COLO668 (cell line): ENCODE data around the gene TBCK.
"Not testable (repeated sequence)": the region's sequence is repeated elsewhere in the genome, so short reads cannot be mapped to it uniquely, and the experiment has no call there.

Source experiments
- DNase-seq: peaks from one replicate; lab custom pipeline; 2025; ENCODE audit not compliant: unreplicated experiment; lab: John Stamatoyannopoulos, UW

The TBCK gene

DNA sequence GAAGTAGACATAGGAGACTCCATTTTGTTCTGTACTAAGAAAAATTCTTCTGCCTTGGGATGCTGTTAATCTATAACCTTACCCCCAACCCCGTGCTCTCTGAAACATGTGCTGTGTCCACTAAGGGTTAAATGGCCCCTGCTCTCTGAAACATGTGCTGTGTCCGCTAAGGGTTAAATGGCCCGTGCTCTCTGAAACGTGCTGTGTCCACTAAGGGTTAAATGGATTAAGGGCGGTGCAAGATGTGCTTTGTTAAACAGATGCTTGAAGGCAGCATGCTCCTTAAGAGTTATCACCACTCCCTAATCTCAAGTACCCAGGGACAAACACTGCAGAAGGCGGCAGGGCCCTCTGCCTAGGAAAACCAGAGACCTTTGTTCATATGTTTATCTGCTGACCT, 5.8 kb upstream of the TBCK start:
- not testable (repeated sequence) for DNase-seq

DNA sequence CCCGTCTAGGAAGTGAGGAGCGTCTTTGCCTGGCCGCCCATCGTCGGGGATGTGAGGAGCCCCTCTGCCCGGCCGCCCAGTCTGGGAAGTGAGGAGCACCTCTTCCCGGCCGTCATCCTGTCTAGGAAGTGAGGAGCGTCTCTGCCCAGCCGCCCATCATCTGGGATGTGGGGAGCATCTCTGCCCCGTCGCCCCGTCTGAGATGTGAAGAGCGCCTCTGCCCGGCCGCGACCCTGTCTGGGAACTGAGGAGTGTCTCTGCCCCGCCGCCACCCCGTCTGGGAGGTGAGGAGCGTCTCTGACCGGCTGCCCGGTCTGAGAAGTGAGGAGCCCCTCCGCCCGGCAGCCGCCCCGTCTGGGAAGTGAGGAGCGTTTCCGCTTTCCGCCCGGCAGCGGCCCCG, 5.2 kb upstream of the TBCK start:
- not testable (repeated sequence) for DNase-seq

DNA sequence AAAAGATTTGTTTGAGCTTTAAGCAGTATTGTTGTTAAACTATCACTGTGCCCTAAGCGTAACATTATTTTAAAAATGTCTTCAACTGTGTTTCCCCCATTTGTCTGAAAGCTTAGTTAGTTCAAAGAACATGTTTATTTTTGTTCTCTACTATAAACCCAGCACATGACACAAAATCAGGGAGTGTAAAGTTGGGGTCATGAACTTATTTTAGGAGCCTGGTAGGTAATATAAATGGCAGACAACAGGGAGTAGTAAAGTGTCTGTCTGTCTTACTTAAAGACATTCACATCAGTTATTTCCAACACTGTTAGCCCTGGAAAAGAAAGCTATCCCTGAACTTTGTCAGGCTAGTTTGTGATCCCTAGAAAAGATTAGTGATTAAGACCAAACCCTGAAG, 4.2 kb upstream of the TBCK start:
- no peak for DNase-seq

DNA sequence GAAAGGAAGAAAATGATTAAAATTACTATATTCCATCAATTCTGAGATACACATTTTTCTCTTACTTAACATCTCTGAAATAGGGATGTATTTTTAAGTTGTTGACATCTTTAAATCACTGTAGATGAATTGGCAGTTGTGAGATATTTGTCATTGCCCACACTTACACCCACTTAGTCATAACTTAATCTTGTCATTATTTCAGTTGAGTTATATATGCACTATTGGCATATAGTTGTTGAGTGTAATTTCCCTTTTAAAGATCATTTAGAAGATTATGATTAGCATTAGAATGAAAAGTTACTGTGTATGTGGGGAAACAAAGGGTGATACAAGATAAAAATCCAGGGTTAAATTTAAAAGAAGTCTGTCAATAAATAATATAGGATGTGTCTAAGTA, 2.5 kb upstream of the TBCK start:
- DNase-seq = no peak

DNA sequence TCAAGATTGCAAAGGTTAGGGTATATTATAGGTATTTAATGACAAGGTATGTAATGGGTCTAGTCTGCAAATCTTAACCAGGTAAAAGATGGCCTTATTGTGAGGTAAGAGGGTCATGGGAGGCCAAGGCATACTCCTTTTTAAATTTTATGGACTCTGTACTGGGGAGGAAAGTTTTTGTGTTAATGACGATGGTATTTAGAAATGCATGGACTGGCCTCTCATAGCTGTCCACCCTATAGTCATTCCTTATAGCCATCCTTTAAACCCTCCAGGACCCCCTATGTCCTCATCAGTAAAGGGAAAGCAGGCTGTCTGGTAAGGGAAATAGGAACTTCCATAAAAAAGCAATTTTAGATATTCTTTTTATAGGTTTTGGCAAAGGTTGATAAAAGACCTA, 1.8 kb upstream of the TBCK start:
- DNase-seq = no peak

DNA sequence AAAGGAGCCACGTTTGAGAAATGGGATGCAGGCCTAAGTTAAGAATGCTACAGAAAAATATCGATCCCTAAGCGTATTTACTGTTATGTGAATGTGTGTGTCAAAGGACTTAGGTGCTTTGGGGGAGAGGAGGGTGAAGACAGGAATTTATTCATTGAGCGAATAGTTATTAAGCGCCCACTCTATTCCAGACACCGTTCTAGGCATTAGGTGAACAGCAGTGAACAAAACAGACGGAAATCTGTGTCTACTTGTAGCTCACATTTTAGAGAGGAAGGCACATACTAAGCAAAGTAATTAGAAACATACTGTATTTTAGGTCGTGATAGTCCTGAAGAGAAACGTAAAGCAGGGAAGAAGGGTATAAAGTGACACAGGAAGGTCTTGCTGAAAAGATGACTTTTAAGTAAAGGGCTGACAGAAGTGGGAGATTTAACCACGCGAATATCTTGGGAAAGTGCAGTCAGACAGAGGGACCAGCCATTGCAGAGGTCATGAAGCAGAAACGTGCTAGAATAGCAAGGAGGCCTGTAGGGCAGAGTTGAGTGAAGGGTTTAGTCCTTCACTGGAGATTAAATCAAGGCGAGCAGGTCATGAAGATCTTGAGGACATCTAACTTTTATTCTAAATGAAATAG, 882 bp upstream of the TBCK start:
- no peak for DNase-seq

DNA sequence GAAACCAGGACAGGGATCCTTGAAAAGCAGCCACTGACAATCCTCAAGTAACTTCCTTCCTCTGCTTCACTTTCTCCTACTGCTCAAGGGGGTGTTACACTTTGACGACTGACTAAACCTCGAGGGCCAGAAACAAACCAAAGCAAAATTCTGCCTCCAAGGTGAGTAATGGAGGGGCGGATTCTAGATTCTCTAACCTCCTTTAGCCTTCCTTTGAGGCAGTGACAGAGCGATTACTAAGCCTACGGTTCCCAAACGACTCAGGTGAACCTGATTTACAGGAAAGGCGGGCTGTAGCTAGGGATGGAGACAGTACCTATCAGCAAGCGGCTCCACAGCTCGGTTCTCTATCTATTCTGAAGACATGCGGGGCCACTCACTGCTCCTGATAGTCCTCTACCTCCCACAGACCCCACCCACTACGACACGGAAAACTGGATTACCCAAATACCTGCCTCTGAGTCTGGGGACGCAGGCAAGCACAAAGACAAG, 487 bp downstream of the TBCK start:
- DNase-seq = peak; percentile 55

DNA sequence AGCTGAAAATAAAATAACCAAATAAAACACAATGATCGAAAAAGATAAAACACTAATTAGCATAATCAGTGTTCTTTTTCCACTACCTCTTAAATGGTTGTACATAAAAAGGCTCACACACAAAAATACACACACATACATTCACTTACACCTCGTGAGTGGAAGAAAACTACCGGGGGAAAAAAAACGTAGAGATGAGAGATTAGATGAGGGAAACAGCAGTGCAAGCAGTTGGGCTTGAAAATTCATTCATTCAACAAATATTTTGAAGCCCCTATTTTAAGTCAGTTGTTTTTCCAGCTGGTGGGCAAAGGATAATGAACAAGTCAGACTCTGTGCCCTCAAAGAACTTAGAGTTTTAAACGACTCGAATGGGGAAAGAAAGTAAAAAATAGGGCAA, 1.0 kb downstream of the TBCK start:
- DNase-seq = no peak

DNA sequence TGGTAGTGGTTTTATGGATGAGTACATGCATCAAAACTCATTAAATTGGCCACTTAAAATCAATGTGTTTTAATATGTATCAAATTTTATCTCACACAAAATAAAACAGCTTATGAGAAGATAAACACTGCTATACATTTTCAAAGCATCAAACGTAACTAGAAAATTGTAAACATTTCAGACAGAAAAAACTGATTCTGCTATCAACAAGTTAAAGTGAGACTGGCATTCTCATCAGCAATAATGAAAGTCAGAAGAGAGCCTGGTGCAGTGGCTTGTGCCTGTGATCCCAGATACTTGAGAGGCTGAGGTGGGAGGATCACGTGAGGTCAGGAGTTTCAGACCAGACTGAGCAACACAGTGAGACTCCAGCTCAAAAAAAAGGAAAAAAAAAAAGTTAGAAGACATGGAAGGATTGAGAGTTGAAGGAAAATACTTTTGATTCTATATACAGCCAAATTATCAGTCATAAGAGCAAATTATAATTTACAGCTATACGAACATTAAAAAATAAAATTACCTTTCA, 2.9 kb downstream of the TBCK start:
- DNase-seq = no peak

DNA sequence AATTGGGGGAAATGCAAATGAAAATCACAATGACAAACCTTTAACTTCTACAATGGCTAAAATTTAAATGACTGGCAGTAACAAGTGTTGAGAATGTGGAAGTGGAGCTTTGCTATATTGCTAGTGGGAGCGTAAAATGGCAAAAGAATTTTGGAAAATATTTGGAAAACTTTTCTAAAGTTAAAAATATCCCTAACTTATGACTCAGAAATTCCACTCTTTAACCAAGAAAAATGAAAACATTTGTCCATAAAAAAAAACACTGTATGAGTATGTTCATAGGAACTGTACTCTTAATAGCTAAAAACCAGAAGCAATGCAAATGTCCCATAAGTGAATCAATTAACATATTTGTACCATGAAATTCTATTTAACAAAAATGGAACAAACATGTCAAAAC, 3.6 kb downstream of the TBCK start:
- DNase-seq = no peak

DNA sequence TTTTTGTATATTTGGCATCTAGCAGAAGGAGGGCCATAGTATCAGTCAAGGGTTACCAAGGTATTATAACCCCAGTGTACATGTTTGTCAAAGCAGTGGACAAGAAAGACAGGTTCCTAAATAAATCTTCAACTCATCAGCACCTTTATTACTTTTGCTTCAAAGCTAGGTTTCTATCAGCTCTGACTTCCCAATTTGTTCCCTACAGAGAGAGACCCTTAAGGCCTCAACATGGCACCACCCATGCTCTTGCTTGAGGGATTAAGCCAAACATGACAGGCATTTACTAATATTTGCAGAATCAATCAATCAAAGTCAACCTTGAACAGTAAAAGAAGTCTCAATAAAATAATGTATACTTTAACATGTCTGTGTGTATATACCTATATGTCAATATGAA, 9.4 kb downstream of the TBCK start:
- no peak for DNase-seq

DNA sequence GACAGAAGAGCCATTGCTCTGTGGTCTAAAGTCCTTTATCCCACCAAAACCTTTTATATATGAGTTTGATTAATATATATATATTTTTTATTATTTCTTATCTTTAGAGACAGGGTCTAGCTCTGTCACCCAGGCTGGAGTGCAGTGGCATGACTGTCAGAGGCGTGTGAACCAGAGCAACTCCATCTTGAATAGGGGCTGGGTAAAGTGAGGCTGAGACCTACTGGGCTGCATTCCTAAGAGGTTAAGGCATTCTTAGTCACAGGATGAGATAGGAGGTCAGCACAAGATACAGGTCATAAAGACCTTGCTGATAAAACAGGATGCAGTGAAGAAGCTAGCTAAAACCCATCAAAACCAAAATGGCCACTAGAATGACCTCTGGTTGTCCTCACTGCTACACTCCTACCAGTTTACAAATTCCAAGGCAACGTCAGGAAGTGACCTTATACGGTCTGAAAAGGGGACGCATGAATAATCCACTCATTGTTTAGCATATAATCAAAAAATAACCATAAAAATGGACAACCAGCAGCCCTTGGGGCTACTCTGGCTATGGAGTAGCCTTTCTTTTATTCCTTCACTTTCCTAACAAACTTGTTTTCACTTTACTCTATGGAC, 10.5 kb downstream of the TBCK start:
- DNase-seq = no peak

DNA sequence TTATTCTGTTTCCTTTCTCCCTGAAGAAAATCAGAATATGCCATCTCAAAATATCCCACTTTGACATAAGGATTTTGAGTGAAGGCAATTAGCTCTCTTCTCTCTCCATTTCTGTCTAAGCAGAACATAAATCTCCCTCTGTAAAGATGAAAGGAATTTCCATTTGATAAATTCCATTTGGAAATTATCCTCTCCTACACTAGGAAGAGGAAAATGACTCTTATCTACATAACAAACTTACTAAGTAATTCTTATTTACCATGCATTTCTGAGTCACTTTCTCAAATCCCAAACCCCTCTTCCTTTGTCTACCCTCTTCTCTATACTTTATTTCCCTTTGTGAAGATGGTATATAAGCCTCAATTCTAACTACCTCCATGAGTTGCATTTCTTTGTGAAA, 11.4 kb downstream of the TBCK start:
- DNase-seq = no peak

DNA sequence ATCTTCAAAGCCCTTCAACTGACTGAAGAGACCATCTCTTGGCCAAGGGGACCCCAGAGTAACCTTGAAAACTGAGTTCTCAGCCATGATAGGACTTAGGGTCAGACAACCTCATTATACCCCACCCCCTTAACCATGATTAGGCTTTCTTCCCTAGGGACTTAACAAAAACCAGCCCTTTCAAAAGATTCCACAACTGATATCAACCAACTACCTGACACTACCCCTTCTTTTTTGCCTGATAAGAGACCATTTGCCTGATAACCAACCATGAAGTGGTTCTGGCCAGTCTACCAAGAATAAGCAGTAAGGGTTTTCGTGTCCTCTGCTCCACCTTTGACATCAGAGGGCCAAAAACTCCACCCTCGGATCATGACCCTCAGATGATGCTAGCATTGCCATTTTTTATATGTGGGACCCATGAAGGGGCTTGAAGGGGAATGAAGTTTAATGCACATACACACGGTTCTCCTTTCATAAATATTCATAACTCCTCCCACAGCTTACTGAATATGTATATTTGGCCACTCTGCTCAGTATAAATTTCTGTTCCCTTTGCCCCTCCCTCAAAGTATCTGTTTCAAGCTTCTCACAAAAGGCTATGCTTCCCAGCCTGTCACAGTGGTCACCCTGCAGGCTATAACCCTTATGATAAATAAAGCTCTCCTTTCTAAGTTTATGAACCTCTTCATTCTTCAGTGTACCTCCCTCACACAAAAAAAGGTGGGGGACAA, 12.3 kb downstream of the TBCK start:
- no peak for DNase-seq

DNA sequence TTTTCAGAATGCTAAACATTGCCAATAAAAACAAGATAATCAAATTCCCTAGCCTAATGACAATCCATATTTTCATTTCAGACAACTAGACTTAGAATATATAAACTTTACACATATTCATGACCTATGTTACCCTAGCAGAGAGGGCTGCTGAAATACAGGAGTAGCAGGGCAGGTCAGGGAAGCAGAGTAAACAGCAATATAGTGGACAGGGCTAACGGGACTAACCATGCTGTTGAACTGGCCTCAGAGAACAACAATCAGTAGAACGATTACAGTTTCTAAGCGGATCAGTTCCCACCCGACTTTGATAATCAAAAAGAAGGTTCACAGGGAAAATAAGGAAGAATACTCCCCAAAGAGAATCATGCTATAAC, 14.0 kb downstream of the TBCK start:
- DNase-seq = no peak

DNA sequence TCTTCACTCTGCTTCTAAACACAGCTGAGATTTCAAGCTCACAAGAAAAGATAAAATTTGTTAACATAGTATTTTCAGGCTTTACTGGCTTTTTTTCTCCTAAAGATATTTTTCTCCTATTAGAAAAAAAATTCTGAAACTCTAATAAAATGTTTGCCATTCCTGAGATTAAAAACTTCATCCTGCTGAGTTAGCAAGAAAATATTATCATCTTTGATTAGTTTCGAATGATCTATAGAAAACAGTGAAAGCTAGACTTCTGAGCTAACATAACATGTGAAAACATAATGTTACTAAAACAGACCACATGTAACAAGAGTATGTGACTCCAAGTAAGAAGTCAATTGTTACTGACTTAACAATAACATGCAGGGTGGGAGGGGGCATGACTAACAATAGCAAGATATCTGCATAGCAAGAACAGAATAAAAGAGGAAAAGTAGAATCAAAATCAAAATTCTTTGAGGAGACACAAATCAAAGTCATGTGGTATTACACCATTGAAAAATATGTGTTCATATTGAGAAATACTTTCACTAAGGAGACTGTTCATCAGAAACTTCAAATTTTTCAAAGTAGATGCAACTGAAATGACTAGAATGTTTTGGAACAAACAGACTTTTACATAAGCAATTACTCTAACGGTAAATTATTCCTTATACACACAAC, 14.5 kb downstream of the TBCK start:
- DNase-seq = no peak

DNA sequence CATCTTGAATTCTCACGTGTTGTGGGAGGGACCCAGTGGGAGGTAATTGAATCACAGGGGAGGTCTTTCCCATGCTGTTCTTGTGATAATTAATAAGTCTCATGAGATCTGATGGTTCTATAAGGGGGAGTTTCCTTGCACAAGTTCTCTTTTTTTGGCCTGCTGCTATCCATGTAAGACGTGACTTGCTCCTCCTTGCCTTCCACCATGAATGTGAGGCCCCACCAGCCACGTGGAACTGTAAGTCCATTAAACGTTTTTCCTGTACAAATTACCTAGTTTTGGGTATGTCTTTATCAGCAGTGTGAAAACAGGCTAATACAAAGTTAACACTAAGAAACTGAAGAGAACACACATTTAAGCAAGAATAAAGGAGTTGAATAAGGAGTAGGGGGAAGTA, 16.0 kb downstream of the TBCK start:
- DNase-seq = no peak

DNA sequence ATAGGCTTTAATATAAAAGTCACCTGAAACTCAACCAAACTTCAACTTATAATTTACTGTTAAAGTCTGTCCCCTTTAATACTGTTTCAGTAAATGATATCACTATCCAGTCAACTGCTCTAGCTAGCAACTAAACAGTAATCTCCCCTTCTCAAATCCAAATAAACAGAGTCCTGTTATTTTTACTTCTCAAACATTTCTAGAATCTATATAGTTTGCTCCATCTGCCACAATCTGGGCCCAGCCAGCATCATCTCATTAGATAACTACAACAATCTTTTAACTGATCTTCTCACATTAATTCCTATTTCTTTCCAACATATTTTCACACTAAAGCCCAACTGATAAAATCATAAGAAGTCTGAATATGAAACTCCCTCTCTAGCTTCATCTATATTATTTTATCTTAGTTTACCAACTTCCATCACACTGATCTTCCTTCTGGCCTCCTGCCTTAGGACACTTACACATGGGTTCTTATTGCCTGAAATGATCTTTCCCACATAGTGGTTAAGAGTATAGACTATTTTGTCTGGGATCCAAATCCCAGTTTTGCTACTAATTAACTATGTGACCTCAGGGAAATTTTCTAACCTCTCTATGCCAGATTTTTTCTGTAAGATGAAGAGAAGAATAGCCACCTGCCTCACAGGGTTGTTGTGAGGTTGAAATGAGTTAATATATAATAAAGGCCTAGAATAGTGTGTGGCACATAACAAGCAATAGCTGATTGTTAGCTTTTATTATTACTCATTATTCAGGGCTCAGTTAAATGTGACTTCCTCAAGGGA, 18.6 kb downstream of the TBCK start:
- no peak for DNase-seq

DNA sequence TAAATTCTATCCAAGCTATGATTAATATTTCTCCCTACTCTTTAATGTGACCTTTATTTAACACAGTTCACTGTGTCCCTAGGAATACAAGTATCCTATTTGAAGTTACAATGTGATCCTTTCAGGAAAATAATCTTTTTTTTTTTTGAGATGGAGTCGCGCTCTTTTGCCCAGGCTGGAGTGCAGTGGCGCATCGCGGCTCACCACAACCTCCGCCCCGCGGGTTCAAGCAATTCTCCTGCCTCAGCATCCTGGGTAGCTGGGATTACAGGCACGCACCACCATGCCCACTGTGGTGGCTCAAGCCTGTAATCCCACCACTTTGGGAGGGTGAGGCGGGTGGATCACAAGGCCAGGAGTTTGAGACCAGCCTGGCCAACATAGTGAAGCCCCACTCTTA, 21.9 kb downstream of the TBCK start:
- DNase-seq = no peak

DNA sequence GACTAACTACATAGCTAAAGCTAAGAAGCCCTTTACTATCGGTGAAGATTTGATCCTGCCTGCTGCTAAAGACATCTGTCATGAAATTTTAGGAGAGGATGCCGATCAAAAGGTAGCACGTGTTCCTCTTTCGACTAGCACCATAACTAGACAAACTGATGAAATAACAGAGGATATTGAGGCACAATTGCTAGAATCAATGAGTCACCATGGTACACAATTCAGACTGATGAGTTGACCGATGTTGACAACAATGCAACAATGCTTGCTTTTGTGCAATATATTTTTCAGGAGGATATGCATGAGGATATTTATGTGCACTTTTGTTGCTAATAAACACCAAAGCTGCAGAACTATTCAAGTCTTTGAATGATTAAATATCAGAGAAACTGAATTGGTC, 24.3 kb downstream of the TBCK start:
- no peak for DNase-seq

DNA sequence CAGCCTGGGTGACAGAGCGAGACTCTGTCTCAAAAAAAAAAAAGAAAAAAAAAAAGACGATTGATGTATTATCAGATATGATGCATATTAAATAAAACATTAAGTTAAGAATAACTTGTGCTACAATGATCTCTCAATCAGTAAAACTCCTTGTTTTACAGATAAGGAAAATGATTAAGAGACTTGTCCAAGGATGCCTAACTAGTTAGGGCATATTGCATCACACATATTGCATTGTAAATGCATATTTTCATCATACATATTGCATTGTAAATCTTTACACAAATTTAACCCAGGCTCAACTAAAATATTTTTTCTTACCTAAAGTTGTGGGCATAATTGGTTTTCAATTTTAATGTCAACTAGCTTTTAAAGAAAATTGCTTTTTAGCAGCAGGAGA, 26.3 kb downstream of the TBCK start:
- no peak for DNase-seq
